ENCODE results near the gene PCNX3.

DNA sequence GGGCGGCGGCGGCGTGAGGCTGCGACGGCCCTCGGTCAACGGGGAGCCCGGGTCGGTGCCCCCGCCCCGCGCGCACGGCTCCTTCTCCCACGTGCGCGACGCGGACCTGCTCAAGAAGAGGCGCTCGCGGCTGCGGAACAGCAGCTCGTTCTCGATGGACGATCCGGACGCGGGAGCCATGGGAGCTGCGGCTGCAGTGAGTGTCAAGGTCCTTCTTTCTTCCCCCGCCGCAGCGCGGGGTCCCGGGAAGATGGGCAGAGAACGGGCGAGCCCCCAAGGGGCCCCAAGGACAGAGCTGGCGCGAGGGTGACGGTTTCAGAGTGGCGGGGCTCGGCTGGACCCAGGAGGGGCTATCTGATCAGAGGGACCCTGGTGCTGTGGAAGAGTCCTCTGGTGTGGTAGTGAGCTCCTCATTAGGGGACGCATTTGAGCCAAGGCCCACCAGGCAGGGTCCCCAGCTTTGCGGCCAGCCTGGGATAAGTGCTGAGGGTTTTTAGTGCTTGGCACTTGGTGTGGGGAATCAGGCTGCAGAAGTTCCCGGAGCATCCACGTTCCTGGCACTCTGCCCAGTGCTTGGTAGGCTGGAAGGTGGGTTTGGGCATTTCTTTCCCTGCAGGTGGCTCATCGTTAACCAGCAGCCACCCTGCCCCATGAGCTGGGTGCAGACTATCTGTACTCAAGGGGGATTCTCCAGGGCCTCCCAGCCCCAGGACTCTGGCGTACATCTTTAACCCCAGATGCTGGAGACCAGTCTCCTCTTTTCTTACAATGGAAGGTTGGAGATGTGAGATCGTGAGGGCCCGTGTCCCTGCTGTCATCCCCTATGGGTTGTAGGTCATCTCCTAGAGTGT, 30.0 kb upstream of the PCNX3 start:
- TF ChIP-seq, protein P1, sequence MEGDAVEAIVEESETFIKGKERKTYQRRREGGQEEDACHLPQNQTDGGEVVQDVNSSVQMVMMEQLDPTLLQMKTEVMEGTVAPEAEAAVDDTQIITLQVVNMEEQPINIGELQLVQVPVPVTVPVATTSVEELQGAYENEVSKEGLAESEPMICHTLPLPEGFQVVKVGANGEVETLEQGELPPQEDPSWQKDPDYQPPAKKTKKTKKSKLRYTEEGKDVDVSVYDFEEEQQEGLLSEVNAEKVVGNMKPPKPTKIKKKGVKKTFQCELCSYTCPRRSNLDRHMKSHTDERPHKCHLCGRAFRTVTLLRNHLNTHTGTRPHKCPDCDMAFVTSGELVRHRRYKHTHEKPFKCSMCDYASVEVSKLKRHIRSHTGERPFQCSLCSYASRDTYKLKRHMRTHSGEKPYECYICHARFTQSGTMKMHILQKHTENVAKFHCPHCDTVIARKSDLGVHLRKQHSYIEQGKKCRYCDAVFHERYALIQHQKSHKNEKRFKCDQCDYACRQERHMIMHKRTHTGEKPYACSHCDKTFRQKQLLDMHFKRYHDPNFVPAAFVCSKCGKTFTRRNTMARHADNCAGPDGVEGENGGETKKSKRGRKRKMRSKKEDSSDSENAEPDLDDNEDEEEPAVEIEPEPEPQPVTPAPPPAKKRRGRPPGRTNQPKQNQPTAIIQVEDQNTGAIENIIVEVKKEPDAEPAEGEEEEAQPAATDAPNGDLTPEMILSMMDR (IDR thresholded peaks at IDR 0.05; ENCODE audit: poor library complexity, severe bottlenecking): no peak
- TF ChIP-seq EZH2 (IDR thresholded peaks at IDR 0.05; ENCODE audit: borderline replicate concordance, insufficient read depth, low read length, poor library complexity, severe bottlenecking) (no peak), TAF1 (IDR thresholded peaks at IDR 0.05; ENCODE audit: low read depth) (no peak), MXI1 (conservative IDR thresholded peaks at IDR 0.05; ENCODE audit: poor library complexity, severe bottlenecking) (no peak), EP300 (conservative IDR thresholded peaks at IDR 0.05; ENCODE audit: poor library complexity, severe bottlenecking) (no peak)
